ENCODE measurements around the gene TSKU.

TSKU gene

GRCh38 chr11:76772783-76773106 is 10.4 kb upstream of the TSKU start:
- ChIA-PET POLR2A (no interaction called here), CTCF (no interaction called here)
- no peak for DNase-seq (ENCODE audit: extremely low spot score)
- no peak for TF ChIP-seq CTCF (IDR thresholded peaks at IDR 0.05; ENCODE audit: control extremely low read depth, extremely low read depth, low read depth, missing control alignments)

GRCh38 chr11:76773921-76774361 is 9.2 kb upstream of the TSKU start:
- no peak for DNase-seq (ENCODE audit: extremely low spot score)
- POLR2A ChIA-PET = no interaction called here
- TF ChIP-seq CTCF (IDR thresholded peaks at IDR 0.05; ENCODE audit: control extremely low read depth, extremely low read depth, low read depth, missing control alignments) = no peak
- CTCF ChIA-PET = interaction anchor here (1.7 kb wide), 2 partner anchors 14 to 145 kb away, joined by 3 read pairs; no protein-coding TSS in a partner anchor

GRCh38 chr11:76776472-76776871 is 6.7 kb upstream of the TSKU start:
- no peak for DNase-seq (ENCODE audit: extremely low spot score)
- TF ChIP-seq CTCF (IDR thresholded peaks at IDR 0.05; ENCODE audit: control extremely low read depth, extremely low read depth, low read depth, missing control alignments) = no peak
- CTCF ChIA-PET = no interaction called here
- POLR2A ChIA-PET = no interaction called here

- ChIA-PET CTCF (no interaction called here), POLR2A (no interaction called here)
- no peak for DNase-seq (ENCODE audit: extremely low spot score)
- no peak for TF ChIP-seq CTCF (IDR thresholded peaks at IDR 0.05; ENCODE audit: control extremely low read depth, extremely low read depth, low read depth, missing control alignments)
Measured at GRCh38 chr11:76777305-76777704, 5.9 kb upstream of the TSKU start.

- no peak for DNase-seq (ENCODE audit: extremely low spot score)
- TF ChIP-seq CTCF (IDR thresholded peaks at IDR 0.05; ENCODE audit: control extremely low read depth, extremely low read depth, low read depth, missing control alignments) = no peak
- CTCF ChIA-PET = no interaction called here
- POLR2A ChIA-PET = no interaction called here
Measured at GRCh38 chr11:76777876-76778275, 5.3 kb upstream of the TSKU start.

GRCh38 chr11:76778874-76779273 is 4.3 kb upstream of the TSKU start:
- no peak for TF ChIP-seq CTCF (IDR thresholded peaks at IDR 0.05; ENCODE audit: control extremely low read depth, extremely low read depth, low read depth, missing control alignments)
- CTCF ChIA-PET = interaction anchor here (1.2 kb wide), 1 partner anchor 15 kb away, joined by 3 read pairs; no protein-coding TSS in a partner anchor
- POLR2A ChIA-PET = no interaction called here
- DNase-seq (ENCODE audit: extremely low spot score) = no peak

Data from GM10248 (cell line).